ENCODE measurements around the gene SNX8. TPM values are rescaled to one million over a fixed set of nuclear protein-coding genes. Genes with fewer than 3 reads are reported as not detected.

SNX8 gene
- total and polyA plus RNA-seq, 8 donors = 17.0 to 60.5 (median 27.4) TPM

GRCh38 chr7:2259480-2259879 is 54.8 kb downstream of the SNX8 start:
- intact Hi-C loops (cut with DNase I) = no loop called here
- Histone ChIP-seq H3K27me3 (no peaks in the 10 kb centered on the region), H3K9me3 (no peaks in the 10 kb centered on the region), H3K27ac (no peak overlapping the region), H3K4me1 (peaks cover 0 to 16% of the 10 kb centered on the region in 2 donors), H3K4me3 (no peak overlapping the region), H3K36me3 (peaks cover 0 to 64% of the 10 kb centered on the region in 2 donors)
- DNase-seq (peak in 1 of 4 donors; percentile 52), ATAC-seq (peak; percentile 70)
- TF ChIP-seq CTCF (IDR thresholded peaks at IDR 0.05) = no peak

- H3K27me3 ChIP-seq = no peaks in the 10 kb centered on the region
- ATAC-seq (no peak), DNase-seq (peak in 1 of 4 donors; percentile 73)
- peaks cover 0 to 16% of the 10 kb centered on the region in 2 donors for H3K4me1 ChIP-seq
- peaks cover 0 to 64% of the 10 kb centered on the region in 2 donors for H3K36me3 ChIP-seq
- TF ChIP-seq CTCF (IDR thresholded peaks at IDR 0.05) = no peak
- no peak overlapping the region for H3K4me3 ChIP-seq
- H3K9me3 ChIP-seq = no peaks in the 10 kb centered on the region
- no peak overlapping the region for H3K27ac ChIP-seq
- intact Hi-C loops (cut with DNase I) = no loop called here
These were observed 55.4 kb downstream of the SNX8 start for GRCh38 chr7:2258661-2259365.

- TF ChIP-seq CTCF (IDR thresholded peaks at IDR 0.05) = no peak
- no peaks in the 10 kb centered on the region for H3K9me3 ChIP-seq
- H3K27me3 ChIP-seq = no peaks in the 10 kb centered on the region
- DNase-seq (no peak), ATAC-seq (no peak)
- peaks cover 0 to 16% of the 10 kb centered on the region in 2 donors for H3K4me1 ChIP-seq
- no peak overlapping the region for H3K27ac ChIP-seq
- intact Hi-C loops (cut with DNase I) = no loop called here
- H3K4me3 ChIP-seq = no peak overlapping the region
- H3K36me3 ChIP-seq = peaks cover 0 to 59% of the 10 kb centered on the region in 2 donors
These were observed 56.6 kb downstream of the SNX8 start for GRCh38 chr7:2257651-2258050.

- peaks cover 0 to 57% of the 10 kb centered on the region in 2 donors for H3K36me3 ChIP-seq
- no peak overlapping the region for H3K27ac ChIP-seq
- intact Hi-C loops (cut with DNase I) = no loop called here
- peaks cover 0 to 15% of the 10 kb centered on the region in 2 donors for H3K4me1 ChIP-seq
- H3K27me3 ChIP-seq = no peaks in the 10 kb centered on the region
- H3K9me3 ChIP-seq = no peaks in the 10 kb centered on the region
- TF ChIP-seq CTCF (IDR thresholded peaks at IDR 0.05) = no peak
- H3K4me3 ChIP-seq = no peak overlapping the region
- no peak for ATAC-seq
- DNase-seq = no peak
These were observed 57.1 kb downstream of the SNX8 start for GRCh38 chr7:2257046-2257551.

GRCh38 chr7:2256306-2257045 is 57.8 kb downstream of the SNX8 start:
- TF ChIP-seq CTCF (IDR thresholded peaks at IDR 0.05) = no peak
- Histone ChIP-seq H3K36me3 (peaks cover 0 to 59% of the 10 kb centered on the region in 2 donors), H3K4me3 (no peak overlapping the region), H3K4me1 (peaks cover 0 to 9% of the 10 kb centered on the region in 2 donors), H3K27ac (no peak overlapping the region), H3K27me3 (no peaks in the 10 kb centered on the region), H3K9me3 (no peaks in the 10 kb centered on the region)
- intact Hi-C loops (cut with DNase I) = no loop called here
- ATAC-seq (no peak), DNase-seq (peak in 1 of 4 donors; percentile 54)
